Activated T-cell treated with anti-CD3 and anti-CD28 coated beads, Interleukin-2, amount 50 U/mL, for 4 hours (primary cell): ENCODE results near the gene HTR6. TPM values are rescaled to one million over a fixed set of nuclear protein-coding genes. Genes with fewer than 3 reads are reported as not detected.

ENCODE experiments used
- ATAC-seq, 2 donors: fragments of 200-7000 bp; cut with Tn5 transposase; one replicate each; pipeline ENCODE4 v1.10.0; 2021
- DNase-seq: peaks from one replicate; pipeline ENCODE4 v3.0.0-alpha.2; 2020
- H3K27me3 Mint-ChIP-seq: one replicate; pipeline ENCODE4 v1.8.0; 2021; ENCODE audit warnings: low read depth, mixed read lengths
- H3K36me3 Mint-ChIP-seq: one replicate; pipeline ENCODE4 v1.8.0; 2022; ENCODE audit warnings: mixed read lengths; ENCODE audit not compliant: insufficient read depth
- H3K4me1 Mint-ChIP-seq: one replicate; pipeline ENCODE4 v1.8.0; 2021; ENCODE audit warnings: low read depth, mixed read lengths
- H3K4me3 Mint-ChIP-seq: one replicate; pipeline ENCODE4 v1.8.0; 2021; ENCODE audit warnings: mild to moderate bottlenecking, moderate library complexity, mixed read lengths
- H3K9me3 Mint-ChIP-seq: one replicate; pipeline ENCODE4 v1.8.0; 2021; ENCODE audit warnings: mixed read lengths
- total RNA-seq, 3 donors: library from RNA; stranded (reverse); gene quantifications; one replicate each; pipeline ENCODE4 v1.2.1, GENCODE V29; 2021

The HTR6 gene
- total RNA-seq, 3 donors from 2014 or later, result 0.11 to 0.43 (median 0.11) TPM

- Mint-ChIP-seq H3K4me1 (no peaks in the 10 kb centered on the region), H3K36me3 (peaks cover 7% of the 10 kb centered on the region), H3K9me3 (no peaks in the 10 kb centered on the region), H3K27me3 (no peaks in the 10 kb centered on the region), H3K4me3 (no peak overlapping the region)
- no peak for ATAC-seq
- no peak for DNase-seq
Observed at GRCh38 chr1:19720973-19721372, 56.3 kb downstream of the HTR6 start.

GRCh38 chr1:19723874-19724273, 59.2 kb downstream of the HTR6 start:
- peaks cover 15% of the 10 kb centered on the region for H3K36me3 Mint-ChIP-seq
- no peak for DNase-seq
- ATAC-seq, result no peak
- no peaks in the 10 kb centered on the region for H3K4me1 Mint-ChIP-seq
- H3K4me3 Mint-ChIP-seq, result no peak overlapping the region
- H3K9me3 Mint-ChIP-seq, result no peaks in the 10 kb centered on the region
- no peaks in the 10 kb centered on the region for H3K27me3 Mint-ChIP-seq

DNA sequence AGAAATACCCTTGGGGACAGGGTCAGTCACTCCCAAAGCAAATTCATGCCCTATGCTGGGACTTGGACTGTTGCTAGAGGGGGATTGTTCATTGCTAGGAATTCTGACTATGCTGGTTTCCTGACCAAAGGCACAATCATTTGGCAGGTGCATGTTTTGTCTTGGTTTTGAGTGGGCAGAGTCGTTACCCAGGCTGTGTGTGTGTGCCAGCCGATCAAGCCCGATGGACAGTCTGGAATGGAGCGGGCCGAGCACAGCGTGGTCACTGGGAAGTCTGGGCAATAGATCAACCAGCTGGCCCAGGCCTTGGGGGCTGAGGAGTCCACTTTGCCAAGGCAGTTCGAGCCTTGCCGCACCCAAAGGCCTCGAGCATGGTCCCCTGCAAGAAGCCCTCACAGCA, 60.9 kb downstream of the HTR6 start:
- H3K27me3 Mint-ChIP-seq, result no peaks in the 10 kb centered on the region
- H3K9me3 Mint-ChIP-seq, result peaks cover 4% of the 10 kb centered on the region
- no peaks in the 10 kb centered on the region for H3K4me1 Mint-ChIP-seq
- DNase-seq (no peak), ATAC-seq (no peak)
- H3K4me3 Mint-ChIP-seq, result no peak overlapping the region
- H3K36me3 Mint-ChIP-seq, result peaks cover 20% of the 10 kb centered on the region

DNA sequence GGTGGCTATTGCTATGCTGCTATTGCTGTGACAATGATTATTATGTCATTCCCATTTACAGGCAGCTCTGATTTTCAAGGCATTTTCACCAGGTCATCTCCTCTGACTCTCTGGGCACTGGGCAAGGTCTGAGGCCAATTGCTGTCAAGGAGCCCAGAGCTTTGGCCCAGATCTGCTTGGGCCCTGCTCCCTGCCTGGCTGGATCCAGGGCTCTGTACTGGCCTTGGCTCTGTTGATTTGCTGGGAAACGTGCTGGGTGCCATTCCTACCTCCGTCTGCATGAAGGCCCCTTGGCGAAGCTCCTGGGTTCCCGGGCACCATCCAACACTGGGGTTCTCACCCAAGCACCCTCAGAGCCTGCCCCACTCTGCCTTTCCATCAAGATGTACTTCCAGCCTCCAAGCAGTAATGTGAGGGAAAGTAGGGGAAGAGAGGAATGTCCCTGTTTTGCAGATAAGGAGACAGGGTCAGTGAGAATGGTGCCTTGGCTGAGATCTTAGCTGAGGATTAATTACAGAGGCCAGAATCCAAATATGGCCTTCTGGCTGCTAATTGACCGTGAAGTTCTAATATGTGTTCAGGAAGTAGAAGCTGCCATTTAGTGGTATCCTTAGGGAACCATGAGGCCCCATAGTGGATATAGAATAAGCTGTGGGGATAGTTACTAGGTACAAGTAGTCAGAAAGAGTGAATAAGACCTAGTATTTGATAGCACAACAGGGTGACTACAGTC, 63.9 kb downstream of the HTR6 start:
- H3K4me1 Mint-ChIP-seq, result no peaks in the 10 kb centered on the region
- peaks cover 9% of the 10 kb centered on the region for H3K9me3 Mint-ChIP-seq
- H3K4me3 Mint-ChIP-seq, result no peak overlapping the region
- peaks cover 27% of the 10 kb centered on the region for H3K36me3 Mint-ChIP-seq
- no peak for DNase-seq
- no peaks in the 10 kb centered on the region for H3K27me3 Mint-ChIP-seq
- no peak for ATAC-seq

GRCh38 chr1:19730232-19730631, 65.6 kb downstream of the HTR6 start:
- Mint-ChIP-seq H3K9me3 (peaks cover 9% of the 10 kb centered on the region), H3K4me3 (no peak overlapping the region), H3K4me1 (no peaks in the 10 kb centered on the region), H3K36me3 (peaks cover 28% of the 10 kb centered on the region), H3K27me3 (no peaks in the 10 kb centered on the region)
- DNase-seq, result no peak
- ATAC-seq, result no peak

Other genes starting within 250 kb of the HTR6 start
- 100 to 1,000 TPM; 262 to 285 (median 264) TPM for gene CAPZB, start 179.3 kb upstream of the HTR6 start, total RNA-seq
- 10 to 100 TPM; 20.7 to 27.6 (median 20.7) TPM for gene NBL1, start 20.6 kb upstream of the HTR6 start, total RNA-seq
- gene TMCO4, start 135.0 kb downstream of the HTR6 start, total RNA-seq, result 10 to 100 TPM; 10.4 to 16.1 (median 13.2) TPM
- not detected for gene RNF186, start 150.4 kb downstream of the HTR6 start, total RNA-seq
- gene OTUD3, start 217.5 kb downstream of the HTR6 start, total RNA-seq, result 1 to 10 TPM; 6.1 to 8.2 (median 7.2) TPM